Mucosa of descending colon (tissue), 3 donors: Measurements from ENCODE around the gene HBA1. TPM values are rescaled to one million over a fixed set of nuclear protein-coding genes. Genes with fewer than 3 reads are reported as not detected.
A peak's percentile ranks its signal among the peaks of the same experiment; 100 is the strongest.

ENCODE experiments used
- ATAC-seq: fragments of 200-7000 bp; cut with Tn5 transposase; one replicate; pipeline ENCODE4 v1.9.1; 2020; ENCODE audit warnings: mild to moderate bottlenecking, moderate library complexity
- DNase-seq, 3 donors: peaks; one replicate each; pipeline ENCODE4 v3.0.0-alpha.2; 2020
- H3K36me3 ChIP-seq: fragments of 200-600 bp; one replicate; pipeline ENCODE4 v1.8.0; 2021; ENCODE audit warnings: low read depth, mild to moderate bottlenecking
- H3K4me1 ChIP-seq: fragments of 200-600 bp; one replicate; pipeline ENCODE4 v1.8.0; 2021; ENCODE audit warnings: low read depth, mild to moderate bottlenecking
- H3K4me3 ChIP-seq: fragments of 200-600 bp; one replicate; pipeline ENCODE4 v1.8.0; 2021; ENCODE audit warnings: mild to moderate bottlenecking
- H3K9me3 ChIP-seq: fragments of 200-600 bp; one replicate; pipeline ENCODE4 v1.8.0; 2021; ENCODE audit warnings: mild to moderate bottlenecking
- intact Hi-C, 2 donors: fragments of 100-400 bp; cut with DNase I in 1 of 2; cut with micrococcal nuclease in 1 of 2; formaldehyde crosslinking; loops; one replicate each; pipeline versions ENCODE4 v1.11.0 to v1.11.1; 2022; cut with DNase I, micrococcal nuclease
- total RNA-seq, 3 donors: library from RNA; stranded (reverse); fragmentation: NEBNext Ultra II Directional in 2 of 3; extraction: Animal tissue kit (Norgen Biotek cat#: 25700) in 2 of 3; gene quantifications; one replicate each; pipeline versions ENCODE4 v1.2.1 to v1.2.4, GENCODE V29; 2021 to 2023
- TF ChIP-seq, protein P1 (sequence below): fragments of 200-600 bp; IDR thresholded peaks from one replicate; pipeline ENCODE4 v1.8.0; 2022; ENCODE audit warnings: antibody characterized with exemption, mild to moderate bottlenecking
- donor health status: DM: no; HTN: no; CAD: no; lungs with moderate emphysema.
- donor health status: DM: no; HTN: no; CAD: no.
- donor health status: DM: no; HTN: yes; CAD: no.

HBA1 gene
- total RNA-seq, 3 donors from 2014 or later, result 4.3 to 8.5 TPM; not detected in 1

- peaks cover 7% of the 10 kb centered on the region for H3K4me1 ChIP-seq
- no peaks in the 10 kb centered on the region for H3K9me3 ChIP-seq
- ATAC-seq, result no peak
- TF ChIP-seq, protein P1, sequence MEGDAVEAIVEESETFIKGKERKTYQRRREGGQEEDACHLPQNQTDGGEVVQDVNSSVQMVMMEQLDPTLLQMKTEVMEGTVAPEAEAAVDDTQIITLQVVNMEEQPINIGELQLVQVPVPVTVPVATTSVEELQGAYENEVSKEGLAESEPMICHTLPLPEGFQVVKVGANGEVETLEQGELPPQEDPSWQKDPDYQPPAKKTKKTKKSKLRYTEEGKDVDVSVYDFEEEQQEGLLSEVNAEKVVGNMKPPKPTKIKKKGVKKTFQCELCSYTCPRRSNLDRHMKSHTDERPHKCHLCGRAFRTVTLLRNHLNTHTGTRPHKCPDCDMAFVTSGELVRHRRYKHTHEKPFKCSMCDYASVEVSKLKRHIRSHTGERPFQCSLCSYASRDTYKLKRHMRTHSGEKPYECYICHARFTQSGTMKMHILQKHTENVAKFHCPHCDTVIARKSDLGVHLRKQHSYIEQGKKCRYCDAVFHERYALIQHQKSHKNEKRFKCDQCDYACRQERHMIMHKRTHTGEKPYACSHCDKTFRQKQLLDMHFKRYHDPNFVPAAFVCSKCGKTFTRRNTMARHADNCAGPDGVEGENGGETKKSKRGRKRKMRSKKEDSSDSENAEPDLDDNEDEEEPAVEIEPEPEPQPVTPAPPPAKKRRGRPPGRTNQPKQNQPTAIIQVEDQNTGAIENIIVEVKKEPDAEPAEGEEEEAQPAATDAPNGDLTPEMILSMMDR, result no peak
- H3K4me3 ChIP-seq, result no peak overlapping the region
- H3K36me3 ChIP-seq, result no peaks in the 10 kb centered on the region
- intact Hi-C loops, result no loop called here
- no peak for DNase-seq
Observed at GRCh38 chr16:164827-165538, 11.5 kb upstream of the HBA1 start.

- H3K4me3 ChIP-seq, result no peak within 1 kb of the TSS
- peak in 1 of 3 donors; percentile 8 for DNase-seq
- peaks cover 7% of the 10 kb centered on the region for H3K4me1 ChIP-seq
- intact Hi-C loops, result no loop called here
- TF ChIP-seq, protein P1, result no peak
- ATAC-seq, result no peak
- H3K36me3 ChIP-seq, result no peaks in the 10 kb centered on the region
- H3K9me3 ChIP-seq, result no peaks in the 10 kb centered on the region
Observed at GRCh38 chr16:165539-166374, 10.7 kb upstream of the HBA1 start, which contains the start of gene HBM. Gene HBM, plus strand, starts transcription at chr16:165978. Its CDS starts 20 bp downstream, at chr16:165998.

DNA sequence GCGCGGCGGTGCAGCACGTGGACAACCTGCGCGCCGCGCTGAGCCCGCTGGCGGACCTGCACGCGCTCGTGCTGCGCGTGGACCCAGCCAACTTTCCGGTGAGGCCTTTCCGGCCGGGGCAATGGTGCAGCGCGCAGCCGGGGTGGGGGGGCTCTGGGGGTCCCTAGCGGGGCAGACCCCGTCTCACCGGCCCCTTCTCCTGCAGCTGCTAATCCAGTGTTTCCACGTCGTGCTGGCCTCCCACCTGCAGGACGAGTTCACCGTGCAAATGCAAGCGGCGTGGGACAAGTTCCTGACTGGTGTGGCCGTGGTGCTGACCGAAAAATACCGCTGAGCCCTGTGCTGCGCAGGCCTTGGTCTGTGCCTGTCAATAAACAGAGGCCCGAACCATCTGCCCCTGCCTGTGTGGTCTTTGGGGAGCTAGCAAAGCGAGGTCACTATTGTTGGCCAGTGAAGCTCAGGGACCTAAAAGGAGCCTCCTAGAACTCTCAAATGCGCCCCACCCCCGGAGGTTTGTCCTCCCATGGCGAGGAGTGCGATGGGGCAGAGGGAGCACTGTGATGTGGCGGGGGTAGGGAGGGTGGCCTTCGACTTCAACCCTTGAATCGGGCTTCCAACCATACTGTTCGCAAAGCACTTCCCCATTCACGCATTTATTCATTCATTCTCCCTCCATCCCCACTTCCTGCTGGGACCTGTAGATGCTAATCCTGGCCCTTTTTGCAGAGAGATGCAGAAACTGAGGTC, 9.9 kb upstream of the HBA1 start:
- DNase-seq (peak in 1 of 3 donors; percentile 20), ATAC-seq (no peak)
- peaks cover 7% of the 10 kb centered on the region for H3K4me1 ChIP-seq
- TF ChIP-seq, protein P1, result no peak
- no peaks in the 10 kb centered on the region for H3K36me3 ChIP-seq
- intact Hi-C loops, result no loop called here
- H3K9me3 ChIP-seq, result no peaks in the 10 kb centered on the region
- H3K4me3 ChIP-seq, result no peak overlapping the region

GRCh38 chr16:167122-167690, 9.3 kb upstream of the HBA1 start:
- DNase-seq (no peak), ATAC-seq (no peak)
- no peak overlapping the region for H3K4me3 ChIP-seq
- intact Hi-C loops, result no loop called here
- TF ChIP-seq, protein P1, result no peak
- no peaks in the 10 kb centered on the region for H3K36me3 ChIP-seq
- no peaks in the 10 kb centered on the region for H3K9me3 ChIP-seq
- H3K4me1 ChIP-seq, result peaks cover 7% of the 10 kb centered on the region

DNA sequence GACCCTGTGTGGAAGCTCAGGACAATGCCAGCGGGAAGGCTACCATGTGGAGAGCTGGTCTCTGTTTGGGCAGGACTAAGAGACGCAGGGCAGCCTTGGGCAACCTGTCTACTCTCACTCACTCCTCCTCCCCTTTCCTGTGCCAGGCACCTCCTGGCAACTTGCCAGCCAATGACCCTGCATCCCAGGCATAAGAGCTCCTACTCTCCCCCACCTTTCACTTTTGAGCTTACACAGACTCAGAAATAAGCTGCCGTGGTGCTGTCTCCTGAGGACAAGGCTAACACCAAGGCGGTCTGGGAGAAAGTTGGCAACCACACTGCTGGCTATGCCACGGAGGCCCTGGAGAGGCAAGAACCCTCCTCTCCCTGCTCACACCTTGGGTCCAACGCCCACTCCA, 8.1 kb upstream of the HBA1 start:
- H3K36me3 ChIP-seq, result no peaks in the 10 kb centered on the region
- ATAC-seq, result no peak
- no peak overlapping the region for H3K4me3 ChIP-seq
- H3K9me3 ChIP-seq, result no peaks in the 10 kb centered on the region
- intact Hi-C loops, result no loop called here
- no peak for DNase-seq
- peaks cover 7% of the 10 kb centered on the region for H3K4me1 ChIP-seq
- TF ChIP-seq, protein P1, result no peak
